ENCODE data around the gene WFS1. TPM values are rescaled to one million over a fixed set of nuclear protein-coding genes. Genes with fewer than 3 reads are reported as not detected.

WFS1 gene
- total and polyA plus RNA-seq, 2 of the 8 experiments (the other 6 are each of a cell fraction or from before 2014, with no cell fraction given), result 29.1 to 43.1 TPM

GRCh38 chr4:6257247-6258025, 12.2 kb upstream of the WFS1 start:
- no peak for FAIRE-seq
- CTCF ChIA-PET (ENCODE audit: partially characterized antibody), result interaction anchor here (0.6 to 37.7 kb wide), 6 partner anchors 12 to 259 kb away, joined by 3 to 908 read pairs (median 6); partner anchors contain the start of gene WFS1
- peak overlapping the region; percentile 28 for H4K5ac ChIP-seq (ENCODE audit: insufficient read length, low read depth, low read length)
- no peak for TF ChIP-seq EP300 (IDR thresholded peaks at IDR 0.05; ENCODE audit: borderline replicate concordance in 1 of 2, low read depth in 2 of 2, low read length in 2 of 2)
- TF ChIP-seq NANOG (IDR thresholded peaks at IDR 0.05; ENCODE audit: insufficient read depth, low read depth, low read length, poor library complexity, severe bottlenecking), result no peak
- TF ChIP-seq POU5F1 (IDR thresholded peaks at IDR 0.05; ENCODE audit: low read depth, low read length), result no peak
- TF ChIP-seq GTF2F1 (IDR thresholded peaks at IDR 0.05; ENCODE audit: borderline replicate concordance, low read depth, low read length), result no peak
- no peak for TF ChIP-seq JUN (IDR thresholded peaks at IDR 0.05; ENCODE audit: low read depth, low read length)
- no peak for TF ChIP-seq KDM4A (IDR thresholded peaks at IDR 0.05; ENCODE audit: low read depth, low read length, severe bottlenecking)
- no peak for TF ChIP-seq EZH2 (IDR thresholded peaks at IDR 0.05; ENCODE audit: low read depth, low read length, severe bottlenecking)
- TF ChIP-seq, protein P1, sequence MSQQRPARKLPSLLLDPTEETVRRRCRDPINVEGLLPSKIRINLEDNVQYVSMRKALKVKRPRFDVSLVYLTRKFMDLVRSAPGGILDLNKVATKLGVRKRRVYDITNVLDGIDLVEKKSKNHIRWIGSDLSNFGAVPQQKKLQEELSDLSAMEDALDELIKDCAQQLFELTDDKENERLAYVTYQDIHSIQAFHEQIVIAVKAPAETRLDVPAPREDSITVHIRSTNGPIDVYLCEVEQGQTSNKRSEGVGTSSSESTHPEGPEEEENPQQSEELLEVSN (IDR thresholded peaks at IDR 0.05), result 0 out of 2 replicates have a peak, but pooled peaks have one; percentile 40
- no peak for TF ChIP-seq TCF12 (IDR thresholded peaks at IDR 0.05; ENCODE audit: low read depth, low read length)
- TF ChIP-seq MAX (IDR thresholded peaks at IDR 0.05), result 0 out of 2 replicates have a peak, but pooled peaks have one; percentile 18

More at GRCh38 chr4:6257247-6258025, 12.2 kb upstream of the WFS1 start:
- Histone ChIP-seq H3K18ac (ENCODE audit: extremely low read depth, low read length) (peak overlapping the region; percentile 71), H3K9ac (replicated peaks in 1 of 4; ENCODE audit: extremely low read depth in 1 of 4, low read depth in 3 of 4, low read length in 3 of 4) (no peak overlapping the region; a peak in 1 of 7 replicates), H2AK5ac (ENCODE audit: low read depth, low read length) (no peak overlapping the region), H3K4me2 (ENCODE audit: insufficient read depth in 1 of 2, low read depth in 2 of 2, low read length in 2 of 2) (peak overlapping the region; percentile 2 to 59; a peak in 3 of 4 replicates), H3K79me1 (ENCODE audit: low read depth, low read length) (no peaks in the 10 kb centered on the region), H3K9me3 (ENCODE audit: insufficient read depth in 2 of 2, low read depth in 1 of 2, low read length in 1 of 2) (no peaks in the 10 kb centered on the region), H2BK15ac (ENCODE audit: low read length) (no peak overlapping the region), H3K23ac (ENCODE audit: insufficient read length) (no peak overlapping the region), H4K8ac (ENCODE audit: extremely low read depth, insufficient read depth, low read length) (peak overlapping the region; percentile 54), H4K20me1 (replicated peaks in 1 of 2; ENCODE audit: control insufficient read depth in 1 of 2, insufficient read depth in 2 of 2, low read length in 2 of 2) (no peaks in the 10 kb centered on the region), H2BK5ac (ENCODE audit: low read depth, low read length) (peak overlapping the region; percentile 77; the same call in 1 of the 2 replicates), H2BK12ac (ENCODE audit: low read depth, low read length) (peak overlapping the region; percentile 80; the same call in 1 of the 2 replicates), H2AFZ (ENCODE audit: low read length) (peak overlapping the region; percentile 54), H3K4ac (replicated peaks; ENCODE audit: insufficient read length, low read depth, low read length) (no peak overlapping the region), H3K36me3 (ENCODE audit: control insufficient read depth in 2 of 4, insufficient read depth in 4 of 4, low read length in 3 of 4) (no peaks in the 10 kb centered on the region), H3K4me1 (replicated peaks in 1 of 4; ENCODE audit: control insufficient read depth in 3 of 4, insufficient read depth in 4 of 4, low read length in 3 of 4) (peaks cover 0 to 6% (median 5%) of the 10 kb centered on the region in 4 experiments; a peak in 5 of 7 replicates), H3K4me3 (ENCODE audit: extremely low read depth in 1 of 4, insufficient read depth in 2 of 4, low read depth in 3 of 4, low read length in 4 of 4) (no peak overlapping the region), H2BK120ac (replicated peaks; ENCODE audit: low read depth, low read length) (no peak overlapping the region), H3K23me2 (ENCODE audit: low read depth, low read length) (no peaks in the 10 kb centered on the region), H3K27ac (ENCODE audit: low read depth, low read length) (no peak overlapping the region), H3K79me2 (ENCODE audit: control insufficient read depth in 1 of 2, insufficient read depth in 2 of 2, low read length in 2 of 2) (no peaks in the 10 kb centered on the region), H2BK20ac (ENCODE audit: low read length) (peak overlapping the region; percentile 72; the same call in 1 of the 2 replicates), H4K91ac (replicated peaks; ENCODE audit: insufficient read length, low read length) (peak overlapping the region; percentile 57), H3K56ac (replicated peaks; ENCODE audit: insufficient read length, low read depth, low read length) (no peak overlapping the region), H3K27me3 (replicated peaks in 1 of 4; ENCODE audit: control insufficient read depth in 3 of 4, extremely low read depth in 1 of 4, insufficient read depth in 3 of 4, low read length in 3 of 4) (no peaks in the 10 kb centered on the region; a peak in 2 of 7 replicates), H3K14ac (ENCODE audit: insufficient read length) (no peak overlapping the region)
- 59% methylated on average over 17 of the region's 18 CpGs; no CpG with 5 or more reads in 1 of the 2 experiments for WGBS, 2 experiments (ENCODE audit: extremely low coverage in 1 of 2, insufficient coverage in 1 of 2, insufficient read length in 1 of 2, insufficient replicate concordance in 2 of 2, low coverage in 1 of 2, low lambda C conversion rate in 2 of 2, missing lambda C conversion rate in 1 of 2)
- no peak for DNase-seq (ENCODE audit: low read depth in 1 of 2, low spot score in 2 of 2)
- POLR2A ChIA-PET (ENCODE audit: partially characterized antibody), result interaction anchor here (1.2 to 1.8 kb wide), 3 partner anchors 12 to 14 kb away, joined by 4 to 6 read pairs (median 5); partner anchors contain the start of gene WFS1
